Stimulated activated effector memory CD8-positive, alpha-beta T cell treated with anti-CD3 and anti-CD28 coated beads, Interleukin-12 subunit alpha, Interleukin-12 subunit beta, amount 100 ng/mL, for 72 hours (primary cell): ENCODE data around the gene GPATCH11.

Experiments used
- ATAC-seq: fragments of 150-1000 bp; cut with Tn5 transposase; 2 replicates; pipeline ENCODE4 v1.10.0; 2021
- DNase-seq, 2 donors: peaks; one replicate each; pipeline ENCODE4 v3.0.0; 2021 to 2022; ENCODE audit warnings: low spot score in 2 of 2
- H3K27ac Mint-ChIP-seq: one replicate; pipeline ENCODE4 v1.8.0; 2022; ENCODE audit warnings: mild to moderate bottlenecking, mixed read lengths
- H3K36me3 Mint-ChIP-seq: one replicate; pipeline ENCODE4 v1.8.0; 2022; ENCODE audit warnings: mild to moderate bottlenecking, mixed read lengths
- H3K4me1 Mint-ChIP-seq: one replicate; pipeline ENCODE4 v1.8.0; 2022; ENCODE audit warnings: mixed read lengths
- H3K4me3 Mint-ChIP-seq: one replicate; pipeline ENCODE4 v1.8.0; 2022; ENCODE audit warnings: mild to moderate bottlenecking, mixed read lengths
- H3K9me3 Mint-ChIP-seq: one replicate; pipeline ENCODE4 v1.8.0; 2022; ENCODE audit warnings: mixed read lengths

GPATCH11 gene

DNA sequence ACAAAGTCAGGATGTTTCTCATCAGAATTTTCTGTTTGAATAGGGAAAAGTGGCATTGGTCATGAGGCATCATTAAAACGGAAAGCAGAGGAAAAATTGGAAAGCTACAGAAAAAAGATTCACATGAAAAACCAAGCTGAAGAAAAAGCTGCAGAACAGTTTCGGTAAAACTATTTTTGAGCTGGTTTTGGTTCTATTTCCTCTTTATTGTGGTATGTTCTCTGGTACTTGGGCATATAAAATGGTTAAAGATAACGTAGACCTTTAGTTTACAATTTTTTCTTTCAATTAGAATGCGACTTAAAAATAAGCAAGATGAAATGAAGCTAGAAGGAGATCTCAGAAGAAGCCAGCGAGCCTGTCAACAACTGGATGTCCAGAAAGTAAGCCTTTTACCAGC, 7.6 kb downstream of the GPATCH11 start:
- Mint-ChIP-seq H3K36me3 (peaks cover 94% of the 10 kb centered on the region), H3K9me3 (no peaks in the 10 kb centered on the region), H3K4me1 (peaks cover 7% of the 10 kb centered on the region), H3K27ac (no peak overlapping the region), H3K4me3 (no peak overlapping the region)
- ATAC-seq = no peak
- DNase-seq = no peak

GRCh38 chr2:37096568-37096967, 12.2 kb downstream of the GPATCH11 start:
- ATAC-seq = no peak
- peaks cover 84% of the 10 kb centered on the region for H3K36me3 Mint-ChIP-seq
- no peak overlapping the region for H3K27ac Mint-ChIP-seq

DNA sequence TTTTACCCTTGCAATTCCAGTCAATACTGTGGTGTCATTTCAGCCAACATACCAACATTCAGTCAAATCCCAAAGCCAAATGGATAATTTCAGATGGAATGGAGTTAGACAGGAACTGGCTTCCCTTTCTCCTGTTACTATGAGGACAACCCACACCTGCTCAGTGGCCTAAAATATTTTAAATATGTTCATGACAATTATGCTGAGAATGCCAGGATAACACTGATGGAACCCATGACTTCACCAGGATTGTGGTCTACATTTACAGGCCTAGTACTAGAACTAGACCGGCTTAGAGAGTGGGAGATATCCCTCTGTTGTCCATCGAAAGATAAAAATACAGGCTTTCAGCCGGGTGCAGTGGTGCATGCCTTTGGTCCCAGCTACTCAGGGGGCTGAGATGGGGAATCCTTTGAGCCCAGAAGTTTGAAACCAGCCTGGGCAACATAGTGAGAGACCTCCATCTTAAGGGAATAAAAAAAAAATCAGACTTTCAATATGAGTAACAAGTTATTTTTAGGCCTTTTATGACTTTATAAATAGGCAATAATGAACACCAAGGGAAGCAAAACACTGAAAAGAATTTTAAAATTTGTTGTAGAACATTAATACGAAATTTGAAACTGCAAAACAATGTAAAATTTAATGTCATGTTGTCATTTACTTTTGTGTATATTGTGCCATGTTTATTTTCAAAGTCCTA, 14.2 kb downstream of the GPATCH11 start:
- ATAC-seq = no peak
- no peak overlapping the region for H3K27ac Mint-ChIP-seq
- peaks cover 79% of the 10 kb centered on the region for H3K36me3 Mint-ChIP-seq
- no peaks in the 10 kb centered on the region for H3K4me1 Mint-ChIP-seq
- no peaks in the 10 kb centered on the region for H3K9me3 Mint-ChIP-seq
- H3K4me3 Mint-ChIP-seq = no peak overlapping the region
- DNase-seq = no peak

More at GRCh38 chr2:37096568-37096967, 12.2 kb downstream of the GPATCH11 start:
- DNase-seq = no peak
- Mint-ChIP-seq H3K4me3 (no peak overlapping the region), H3K9me3 (no peaks in the 10 kb centered on the region), H3K4me1 (no peaks in the 10 kb centered on the region)

GRCh38 chr2:37100054-37100453, 15.7 kb downstream of the GPATCH11 start:
- no peaks in the 10 kb centered on the region for H3K9me3 Mint-ChIP-seq
- no peaks in the 10 kb centered on the region for H3K4me1 Mint-ChIP-seq
- H3K36me3 Mint-ChIP-seq = peaks cover 69% of the 10 kb centered on the region
- no peak overlapping the region for H3K4me3 Mint-ChIP-seq
- no peak for ATAC-seq
- no peak overlapping the region for H3K27ac Mint-ChIP-seq
- no peak for DNase-seq

- Mint-ChIP-seq H3K4me3 (no peak overlapping the region), H3K27ac (no peak overlapping the region), H3K36me3 (peaks cover 62% of the 10 kb centered on the region), H3K9me3 (no peaks in the 10 kb centered on the region), H3K4me1 (no peaks in the 10 kb centered on the region)
- ATAC-seq (no peak), DNase-seq (no peak)
Observed at GRCh38 chr2:37102588-37102987, 18.3 kb downstream of the GPATCH11 start.

DNA sequence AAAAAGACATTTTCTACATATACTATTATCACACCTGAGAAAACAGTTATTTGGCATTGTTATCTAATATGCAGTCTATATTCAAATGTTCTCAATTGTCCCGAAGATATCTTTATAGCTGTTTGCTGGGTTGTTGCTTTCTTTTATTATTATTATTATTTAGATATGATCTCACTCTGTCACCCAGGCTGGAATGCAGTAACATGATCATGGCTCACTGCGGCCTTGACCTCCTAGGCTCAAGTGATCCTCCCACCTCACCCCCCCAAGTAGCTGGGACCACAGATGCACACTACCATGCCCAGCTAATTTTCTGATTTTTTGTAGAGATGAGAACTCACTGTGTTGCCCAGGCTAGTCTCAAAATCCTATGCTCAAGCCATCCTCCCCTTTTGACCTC, 19.9 kb downstream of the GPATCH11 start:
- no peaks in the 10 kb centered on the region for H3K9me3 Mint-ChIP-seq
- no peaks in the 10 kb centered on the region for H3K4me1 Mint-ChIP-seq
- H3K27ac Mint-ChIP-seq = peak overlapping the region; percentile 78
- DNase-seq (no peak), ATAC-seq (no peak)
- no peak overlapping the region for H3K4me3 Mint-ChIP-seq
- peaks cover 61% of the 10 kb centered on the region for H3K36me3 Mint-ChIP-seq

DNA sequence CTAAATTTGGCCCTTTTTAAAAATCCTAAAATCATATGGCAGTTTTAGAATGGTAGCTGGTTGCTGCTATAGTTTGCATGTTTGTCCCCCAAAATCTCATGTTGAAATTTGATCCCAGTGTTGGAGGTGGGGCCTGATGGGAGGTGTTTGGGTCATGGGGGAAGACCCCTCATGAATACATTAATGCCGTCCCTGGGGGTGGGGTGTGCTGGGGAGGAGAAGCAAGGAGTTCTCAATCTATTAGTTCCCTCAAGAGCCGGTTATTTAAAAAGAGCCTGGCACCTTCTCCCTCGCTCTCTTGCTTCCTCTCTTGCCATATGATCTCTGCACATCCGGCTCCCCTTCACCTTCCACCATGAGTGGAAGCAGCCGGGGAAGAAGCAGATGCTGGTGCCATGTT, 20.8 kb downstream of the GPATCH11 start:
- peaks cover 66% of the 10 kb centered on the region for H3K36me3 Mint-ChIP-seq

DNA sequence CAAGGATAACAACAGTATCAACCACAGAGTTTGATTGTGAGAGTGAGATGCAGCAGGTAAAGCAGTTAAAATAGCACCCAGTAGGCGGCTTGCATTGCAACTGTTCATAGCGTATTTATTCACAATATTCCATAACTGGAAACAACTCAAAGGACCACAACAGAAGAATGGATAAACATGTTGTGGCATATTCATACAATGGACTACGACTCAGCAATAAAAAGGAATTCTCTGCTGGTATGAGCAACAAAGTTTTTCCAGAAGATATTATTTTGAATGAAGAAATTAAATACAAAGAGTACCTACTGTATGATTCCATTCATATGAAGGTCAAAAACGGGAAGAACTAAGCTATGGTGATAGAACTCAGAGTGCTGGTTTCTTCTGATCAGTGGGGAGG, 25.2 kb downstream of the GPATCH11 start:
- no peaks in the 10 kb centered on the region for H3K4me1 Mint-ChIP-seq
- no peak overlapping the region for H3K27ac Mint-ChIP-seq
- no peaks in the 10 kb centered on the region for H3K9me3 Mint-ChIP-seq
- H3K4me3 Mint-ChIP-seq = no peak overlapping the region
- no peak for ATAC-seq
- peaks cover 76% of the 10 kb centered on the region for H3K36me3 Mint-ChIP-seq
- DNase-seq = no peak

More for the DNA sequence above, 20.8 kb downstream of the GPATCH11 start:
- H3K4me1 Mint-ChIP-seq = no peaks in the 10 kb centered on the region
- no peaks in the 10 kb centered on the region for H3K9me3 Mint-ChIP-seq
- H3K4me3 Mint-ChIP-seq = no peak overlapping the region
- peak in 1 of 2 donors; percentile 23 for DNase-seq
- peak overlapping the region; percentile 78 for H3K27ac Mint-ChIP-seq
- ATAC-seq = no peak

GRCh38 chr2:37110306-37111212, 26.2 kb downstream of the GPATCH11 start:
- H3K36me3 Mint-ChIP-seq = peaks cover 79% of the 10 kb centered on the region

GRCh38 chr2:37111958-37112357, 27.6 kb downstream of the GPATCH11 start:
- H3K27ac Mint-ChIP-seq = no peak overlapping the region
- DNase-seq = peak in 1 of 2 donors; percentile 23
- H3K4me1 Mint-ChIP-seq = no peaks in the 10 kb centered on the region
- no peak overlapping the region for H3K4me3 Mint-ChIP-seq
- ATAC-seq = no peak
- no peaks in the 10 kb centered on the region for H3K9me3 Mint-ChIP-seq
- peaks cover 81% of the 10 kb centered on the region for H3K36me3 Mint-ChIP-seq

More at GRCh38 chr2:37110306-37111212, 26.2 kb downstream of the GPATCH11 start:
- Mint-ChIP-seq H3K9me3 (no peaks in the 10 kb centered on the region), H3K4me1 (no peaks in the 10 kb centered on the region), H3K4me3 (no peak overlapping the region), H3K27ac (peak overlapping the region; percentile 30)
- ATAC-seq (no peak), DNase-seq (no peak)

DNA sequence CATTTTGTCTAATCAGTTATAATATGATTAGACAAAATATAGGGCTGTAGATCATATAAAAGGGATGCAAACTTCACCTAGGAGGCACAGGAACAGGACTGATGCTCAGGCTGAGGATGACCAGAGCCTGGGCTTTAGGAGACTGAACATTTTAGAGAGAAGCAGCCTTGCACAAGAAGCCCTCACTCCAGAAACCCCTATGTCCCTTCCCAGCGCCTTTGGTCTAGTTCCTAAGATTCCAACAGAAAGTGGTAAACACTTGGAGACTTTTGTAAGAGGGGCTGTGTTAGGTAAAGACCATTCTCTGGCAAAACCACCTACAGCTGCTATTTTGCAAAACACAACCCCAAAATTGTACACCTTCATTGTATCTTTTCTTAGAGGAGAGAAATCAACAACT, 33.2 kb downstream of the GPATCH11 start:
- DNase-seq = no peak
- no peaks in the 10 kb centered on the region for H3K9me3 Mint-ChIP-seq
- ATAC-seq = no peak
- H3K4me1 Mint-ChIP-seq = no peaks in the 10 kb centered on the region
- peaks cover 83% of the 10 kb centered on the region for H3K36me3 Mint-ChIP-seq
- H3K27ac Mint-ChIP-seq = peak overlapping the region; percentile 34
- H3K4me3 Mint-ChIP-seq = no peak overlapping the region

DNA sequence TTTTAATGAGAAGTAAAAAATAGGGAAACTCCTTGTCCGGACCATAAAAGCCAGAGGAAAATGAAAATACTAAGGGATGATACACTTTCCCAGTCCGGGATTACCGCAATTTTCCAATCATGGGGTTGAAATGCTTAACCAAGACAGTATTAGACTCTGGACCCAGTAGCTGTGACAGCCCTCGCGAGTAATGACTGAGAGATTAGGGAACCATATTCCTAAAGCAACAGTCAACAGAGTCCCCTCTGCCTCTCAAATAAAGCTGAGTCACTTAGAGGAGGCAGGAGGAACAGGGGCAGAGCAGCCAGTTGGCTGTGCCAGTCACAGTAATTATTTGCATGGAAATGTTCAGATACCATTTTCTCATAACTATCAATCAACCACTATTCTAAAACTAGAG, 34.8 kb downstream of the GPATCH11 start:
- DNase-seq (no peak), ATAC-seq (no peak)
- Mint-ChIP-seq H3K4me3 (no peak overlapping the region), H3K4me1 (no peaks in the 10 kb centered on the region), H3K9me3 (no peaks in the 10 kb centered on the region), H3K36me3 (peaks cover 83% of the 10 kb centered on the region), H3K27ac (no peak overlapping the region)

DNA sequence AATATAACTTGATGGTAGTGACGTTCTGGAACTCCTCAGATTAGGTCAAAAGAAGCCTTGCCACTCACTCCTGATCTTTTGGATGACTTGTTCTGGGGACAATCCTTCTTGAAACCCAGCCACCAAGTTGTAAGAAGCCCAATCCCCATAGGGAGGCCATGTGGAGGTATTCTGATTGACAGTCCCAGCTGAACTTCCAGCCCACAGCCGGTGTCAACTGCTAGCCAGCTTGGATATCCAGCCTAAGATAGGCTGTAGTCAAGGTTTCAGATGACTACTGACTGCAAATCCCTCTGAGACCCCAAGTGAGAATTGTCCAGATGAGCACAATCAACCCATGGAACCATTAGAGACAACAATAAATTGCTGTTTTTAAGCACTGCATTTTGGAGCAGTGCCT, 41.1 kb downstream of the GPATCH11 start:
- H3K27ac Mint-ChIP-seq = no peak overlapping the region
- H3K9me3 Mint-ChIP-seq = no peaks in the 10 kb centered on the region

DNA sequence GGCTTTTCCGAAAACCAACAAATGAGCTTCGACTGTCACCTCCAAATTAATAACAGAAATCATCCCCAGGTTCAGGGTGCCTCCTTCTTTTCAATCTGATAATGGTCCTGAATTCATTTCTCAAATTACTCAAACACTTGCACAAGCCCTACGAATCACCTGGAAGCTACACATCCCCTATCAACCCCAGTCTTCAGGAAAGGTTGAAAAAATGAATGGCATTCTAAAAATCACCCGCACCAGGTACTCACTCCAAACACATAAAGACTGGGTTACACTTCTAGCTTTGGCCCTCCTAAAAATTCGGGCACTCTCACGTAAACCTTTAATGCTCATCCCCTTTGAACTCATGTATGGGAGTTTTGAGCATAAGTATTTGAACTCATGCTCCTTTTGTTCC, 48.6 kb downstream of the GPATCH11 start:
- Mint-ChIP-seq H3K4me1 (peaks cover 6% of the 10 kb centered on the region), H3K27ac (no peak overlapping the region), H3K36me3 (peaks cover 23% of the 10 kb centered on the region), H3K9me3 (no peaks in the 10 kb centered on the region), H3K4me3 (no peak overlapping the region)
- ATAC-seq (no peak), DNase-seq (no peak)

More for the DNA sequence above, 41.1 kb downstream of the GPATCH11 start:
- DNase-seq (no peak), ATAC-seq (no peak)
- Mint-ChIP-seq H3K36me3 (peaks cover 75% of the 10 kb centered on the region), H3K4me1 (peaks cover 11% of the 10 kb centered on the region), H3K4me3 (no peak overlapping the region)

- Mint-ChIP-seq H3K9me3 (no peaks in the 10 kb centered on the region), H3K4me3 (no peak overlapping the region), H3K27ac (no peak overlapping the region), H3K4me1 (no peaks in the 10 kb centered on the region), H3K36me3 (peaks cover 69% of the 10 kb centered on the region)
- ATAC-seq = no peak
- DNase-seq = no peak
Observed at GRCh38 chr2:37142546-37142945, 58.2 kb downstream of the GPATCH11 start.

DNA sequence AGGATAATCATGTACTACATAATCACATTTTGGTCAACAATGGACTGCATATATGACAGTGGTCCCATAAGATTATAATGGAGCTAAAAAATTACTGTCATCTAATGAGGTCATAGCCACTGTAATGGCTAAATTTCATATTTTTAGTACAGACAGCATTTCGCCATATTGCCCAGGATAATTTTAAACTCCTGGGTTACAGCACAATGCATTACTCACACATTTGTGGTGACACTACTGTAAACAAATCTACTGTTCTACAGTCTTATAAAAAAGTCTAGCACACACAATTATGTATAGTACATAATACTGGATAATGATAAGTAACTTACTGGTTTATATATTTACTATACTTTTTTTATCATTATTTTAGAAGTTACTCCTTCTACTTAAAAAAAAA, 59.7 kb downstream of the GPATCH11 start:
- no peak overlapping the region for H3K4me3 Mint-ChIP-seq

More for the DNA sequence above, 59.7 kb downstream of the GPATCH11 start:
- no peak for DNase-seq
- peaks cover 5% of the 10 kb centered on the region for H3K4me1 Mint-ChIP-seq
- H3K36me3 Mint-ChIP-seq = peaks cover 83% of the 10 kb centered on the region
- no peak overlapping the region for H3K27ac Mint-ChIP-seq
- H3K9me3 Mint-ChIP-seq = no peaks in the 10 kb centered on the region
- no peak for ATAC-seq
